Iris pigment epithelial cell (primary cell): ENCODE measurements around the gene COL27A1.

Experiments
- DNase-seq: peaks from one replicate; pipeline ENCODE4 v3.0.0-alpha.2; 2011; ENCODE audit warnings: low read depth

Gene COL27A1

DNA sequence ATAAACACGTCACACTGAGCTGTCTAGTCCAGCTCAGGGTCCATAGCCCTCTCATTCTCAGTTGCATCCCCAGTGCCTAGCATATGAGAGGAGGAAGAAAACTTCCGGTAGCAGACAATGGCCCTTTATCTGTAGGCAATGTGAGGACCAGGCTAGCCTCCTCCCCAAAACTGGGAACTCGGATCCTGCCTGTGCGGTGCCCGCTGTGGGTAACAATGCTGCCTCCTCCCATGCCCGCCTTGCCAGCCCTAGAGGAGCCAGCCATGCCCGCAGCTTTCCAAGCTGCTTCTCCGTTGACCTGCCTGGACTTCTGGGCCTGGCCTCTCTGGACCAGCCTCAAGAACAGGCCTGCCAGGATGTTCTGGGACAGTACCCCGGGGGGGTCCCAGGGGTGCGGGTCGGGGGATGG, 93.0 kb downstream of the COL27A1 start:
- DNase-seq = no peak

DNA sequence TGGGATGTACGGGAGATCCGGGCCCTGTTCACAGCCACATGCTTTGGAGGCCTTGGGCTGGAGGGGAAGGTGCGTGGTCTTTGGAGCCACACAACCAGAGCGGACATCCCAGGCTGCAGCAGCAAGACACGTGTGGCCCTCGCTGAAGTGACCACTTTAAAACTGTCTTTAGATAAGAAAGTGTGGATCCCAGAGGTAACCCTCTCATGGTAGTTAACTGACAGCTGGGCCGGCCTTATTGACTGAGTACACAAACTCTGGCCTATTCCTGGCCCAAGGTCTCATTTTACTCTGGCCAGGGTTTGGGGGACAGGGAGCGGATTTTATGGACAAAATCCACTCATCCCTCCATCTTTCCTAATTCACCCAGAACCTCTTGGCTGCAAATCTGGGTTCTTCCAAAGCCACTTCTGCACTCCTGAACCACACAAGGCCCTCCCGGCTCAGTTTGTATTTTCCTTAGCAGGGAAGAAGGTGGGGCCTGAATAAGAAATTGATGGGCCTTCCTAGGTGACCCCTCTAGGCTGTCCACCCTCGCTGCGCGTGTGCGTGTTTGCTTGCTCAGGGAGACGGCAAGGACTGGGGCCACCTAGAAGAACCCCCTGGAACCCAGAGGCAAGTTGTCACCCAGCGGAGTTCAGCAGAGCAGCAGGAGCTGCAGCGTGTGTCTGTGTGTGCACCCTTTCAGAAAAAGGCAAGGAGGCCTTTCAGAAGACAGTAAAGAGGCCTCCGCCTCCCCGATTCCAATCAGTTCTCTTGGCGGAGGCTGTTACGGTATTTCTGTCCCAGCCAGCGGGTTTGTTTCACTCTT, 94.3 kb downstream of the COL27A1 start:
- DNase-seq = no peak

DNA sequence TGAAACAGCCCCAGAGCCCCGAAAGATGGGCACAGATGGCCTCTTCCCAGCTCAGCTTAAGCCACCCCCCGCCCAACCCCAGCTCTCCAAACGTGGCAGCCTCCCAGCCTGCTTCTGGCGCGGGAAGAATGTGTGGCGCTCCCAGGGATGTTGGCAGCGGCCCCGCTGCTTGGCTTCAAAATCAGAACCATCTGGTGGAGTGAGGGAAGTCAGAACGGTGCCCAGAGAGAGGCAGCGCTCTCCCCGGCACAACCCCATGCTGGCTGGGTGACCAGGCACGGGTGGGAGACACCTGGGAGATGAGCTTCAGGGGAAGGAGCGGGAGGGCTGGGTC, 94.9 kb downstream of the COL27A1 start:
- DNase-seq = peak; percentile 63

DNA sequence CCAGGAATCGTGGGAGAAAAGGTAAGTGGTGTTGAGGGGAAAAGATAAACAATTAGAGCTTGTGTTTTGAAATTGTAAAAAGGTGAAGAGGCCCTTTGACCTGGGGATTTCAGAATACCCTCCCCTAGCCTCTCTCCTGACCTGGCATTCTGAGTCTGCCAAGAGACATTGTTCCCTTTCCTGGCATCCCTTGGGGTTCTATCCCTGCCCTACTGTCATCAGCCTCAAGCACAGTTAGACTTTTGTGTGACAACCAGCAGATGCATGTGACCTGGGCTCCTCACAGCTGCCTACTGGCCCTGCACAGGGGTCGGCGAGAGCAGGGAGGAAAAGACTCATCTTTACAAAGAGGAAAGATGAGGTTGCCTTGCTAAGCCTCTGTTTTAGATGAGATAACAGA, 95.3 kb downstream of the COL27A1 start:
- no peak for DNase-seq

DNA sequence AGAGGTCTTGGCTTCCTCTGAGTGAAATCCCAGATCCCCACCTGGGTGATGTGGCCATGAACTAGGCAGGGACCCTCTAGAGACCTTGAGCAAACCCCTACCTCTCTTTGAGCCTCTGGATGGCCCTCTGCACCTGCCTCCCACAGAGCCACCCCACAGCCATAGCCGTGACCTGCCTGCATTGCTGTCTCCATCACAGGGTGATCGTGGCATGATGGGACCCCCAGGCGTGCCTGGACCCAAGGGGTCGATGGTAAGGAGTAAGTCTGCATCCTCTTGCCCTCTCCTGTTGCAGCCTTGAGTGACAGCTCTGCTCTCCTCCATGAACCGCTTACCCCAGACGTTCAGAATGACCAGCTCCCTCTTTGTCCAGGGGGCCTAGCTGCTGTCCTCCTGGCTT, 97.1 kb downstream of the COL27A1 start:
- no peak for DNase-seq

DNA sequence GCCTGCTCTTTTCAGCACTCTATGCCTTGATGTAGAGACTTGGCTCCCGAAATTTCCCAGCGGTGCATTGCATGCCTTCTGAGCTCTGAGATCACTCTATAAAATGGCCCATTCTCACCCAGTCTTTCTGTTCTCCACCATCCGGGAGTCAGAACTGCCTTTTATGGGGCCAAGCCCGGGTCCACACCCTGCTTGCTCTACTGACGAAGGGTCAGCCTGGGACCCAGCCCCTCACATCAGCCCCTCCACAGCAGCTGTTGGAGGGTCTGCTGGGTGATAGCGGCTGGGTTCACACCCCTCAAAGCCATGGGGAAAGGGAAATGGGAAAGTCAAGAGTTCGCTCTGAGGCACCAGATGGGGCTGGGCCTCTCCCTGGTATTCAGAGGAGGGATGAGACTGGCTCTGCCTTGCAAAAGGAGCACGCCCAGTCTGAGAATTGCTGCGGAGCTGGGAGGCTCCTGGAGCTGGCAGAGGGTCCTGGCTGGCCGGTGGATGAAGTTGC, 101.5 kb downstream of the COL27A1 start:
- no peak for DNase-seq

DNA sequence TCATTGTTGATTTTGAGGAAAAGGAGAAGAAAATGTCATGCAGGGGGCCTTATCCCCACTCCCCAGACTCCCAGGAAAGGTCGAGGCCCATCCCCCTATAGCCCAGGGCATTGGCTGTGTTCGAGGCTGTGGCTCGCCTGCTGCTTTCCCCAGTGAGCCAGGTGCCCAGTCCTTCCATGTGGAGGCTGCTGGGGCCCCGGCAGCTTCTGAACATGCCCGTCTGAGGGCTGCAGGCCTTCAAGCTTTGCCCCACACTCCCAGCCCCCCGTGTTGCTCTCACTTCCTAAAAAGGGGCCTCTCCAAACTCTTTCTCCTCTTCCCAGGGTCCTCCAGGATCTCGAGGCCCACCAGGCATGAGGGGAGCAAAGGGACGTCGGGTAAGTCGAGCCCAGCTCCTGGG, 102.9 kb downstream of the COL27A1 start:
- DNase-seq = no peak

DNA sequence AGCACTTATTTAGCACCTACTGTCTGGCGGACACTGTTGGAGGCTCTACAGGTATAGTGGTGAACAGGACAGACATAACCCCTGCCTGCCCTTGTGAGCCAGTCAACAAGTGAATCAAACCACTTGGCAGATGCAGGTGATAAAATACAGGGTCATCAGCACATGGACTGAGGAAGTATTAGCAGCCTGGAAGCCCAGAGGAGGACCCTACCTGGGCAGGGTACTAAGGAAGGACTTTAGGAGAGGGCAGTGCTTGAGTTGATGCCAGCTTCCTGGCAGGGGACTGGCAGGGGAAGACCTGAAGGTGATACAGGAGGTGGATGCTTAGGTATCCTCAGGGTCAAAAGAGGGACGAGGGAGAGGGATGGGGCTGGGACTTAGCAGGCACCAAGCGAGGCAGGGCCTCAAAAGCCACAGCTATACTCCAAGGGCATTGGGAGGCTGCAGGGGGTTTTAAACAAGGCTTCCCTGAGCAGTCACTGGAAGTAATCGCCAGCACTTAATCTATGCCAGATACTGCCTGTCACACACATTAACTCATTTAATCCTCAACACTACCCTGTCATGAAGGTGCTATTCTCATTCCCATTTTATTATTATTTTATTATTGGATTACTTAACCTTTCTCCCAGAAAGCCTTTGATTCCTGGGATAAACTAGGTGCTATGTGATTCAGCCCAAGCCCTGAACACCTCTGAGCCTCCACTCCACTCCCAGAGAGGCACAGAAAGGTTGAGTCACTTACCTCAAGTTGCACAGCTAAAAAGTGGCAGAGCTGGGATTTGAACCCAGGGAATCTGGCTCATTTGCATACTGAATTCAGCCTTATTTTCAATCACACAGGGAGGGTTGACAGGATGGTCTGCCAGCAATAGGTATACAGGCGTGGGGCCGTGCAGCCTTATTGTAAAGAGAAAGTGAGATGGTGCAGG, 103.8 kb downstream of the COL27A1 start:
- no peak for DNase-seq

DNA sequence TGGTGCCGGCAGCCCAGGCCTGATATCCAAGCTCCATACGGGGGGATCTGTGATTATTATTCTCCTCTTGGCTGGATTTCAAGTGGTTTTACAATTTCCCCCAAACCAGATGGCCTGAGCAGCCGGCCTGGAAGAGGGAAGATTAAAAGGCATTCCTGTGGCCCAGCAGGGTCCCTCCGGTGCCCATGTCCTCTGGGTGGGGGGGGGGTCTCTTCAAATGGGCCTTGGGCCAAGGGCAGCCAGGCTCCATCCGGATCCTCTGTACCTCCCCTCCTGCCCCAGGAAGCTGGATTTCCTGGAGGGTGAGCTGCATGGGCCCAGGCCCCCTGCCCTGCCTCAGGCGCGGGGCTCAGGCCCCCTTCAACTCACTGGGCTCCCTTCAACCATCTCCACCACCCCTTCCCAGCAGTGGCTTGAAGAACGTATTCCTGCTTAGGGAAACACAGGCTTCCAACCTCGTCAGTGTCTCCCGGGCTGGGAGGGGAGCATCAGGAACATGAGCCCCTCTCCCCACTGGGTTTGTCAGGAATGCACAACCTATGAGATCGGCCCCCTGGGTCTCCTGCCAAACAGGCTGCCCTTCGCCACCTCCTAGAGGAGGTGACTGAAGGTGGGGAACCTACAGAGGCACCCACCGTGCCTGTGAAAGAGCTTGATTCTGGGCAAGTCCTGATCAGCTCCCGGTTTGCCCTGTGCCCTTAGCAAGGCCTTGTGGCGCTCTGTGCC, 104.6 kb downstream of the COL27A1 start:
- no peak for DNase-seq

DNA sequence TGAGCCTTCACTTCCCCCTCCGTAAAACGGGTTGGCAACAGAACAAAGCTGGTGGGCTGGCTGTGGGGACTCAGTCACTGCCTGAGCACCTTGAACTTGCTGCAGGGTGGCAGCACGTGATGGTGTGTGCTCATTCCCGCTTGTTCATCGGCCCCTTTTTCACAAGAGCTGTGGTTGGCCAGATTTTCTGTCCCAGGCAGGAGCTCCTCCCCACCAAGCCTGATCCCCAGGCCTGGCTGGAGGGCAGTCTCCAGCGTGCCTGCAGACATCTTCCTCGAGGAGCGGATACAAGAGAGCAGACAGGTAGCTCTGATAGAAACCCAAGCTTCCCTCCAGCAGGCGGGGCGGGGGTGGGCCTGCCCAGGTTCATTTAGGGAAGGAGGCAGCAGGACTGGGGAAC, 105.7 kb downstream of the COL27A1 start:
- DNase-seq = no peak

DNA sequence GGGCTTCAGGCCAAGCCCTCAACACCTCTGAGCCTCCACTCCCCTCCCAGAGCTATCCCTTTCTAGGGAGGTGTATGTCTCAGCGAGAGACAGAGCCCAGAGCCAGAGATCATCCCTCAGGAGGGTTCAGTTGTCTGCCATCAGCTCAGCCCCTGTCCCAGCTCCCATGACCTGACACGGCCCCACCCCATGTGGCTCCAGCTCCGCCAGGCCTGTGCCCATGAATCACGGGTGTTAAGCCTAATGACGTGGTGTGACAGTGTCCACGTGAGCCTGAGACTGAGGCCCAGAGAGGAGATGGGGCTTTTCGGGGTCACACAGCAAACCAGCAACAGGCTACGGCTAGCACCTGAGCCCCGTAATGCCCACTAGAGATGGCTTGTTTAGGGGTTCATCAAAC, 106.7 kb downstream of the COL27A1 start:
- DNase-seq = no peak

DNA sequence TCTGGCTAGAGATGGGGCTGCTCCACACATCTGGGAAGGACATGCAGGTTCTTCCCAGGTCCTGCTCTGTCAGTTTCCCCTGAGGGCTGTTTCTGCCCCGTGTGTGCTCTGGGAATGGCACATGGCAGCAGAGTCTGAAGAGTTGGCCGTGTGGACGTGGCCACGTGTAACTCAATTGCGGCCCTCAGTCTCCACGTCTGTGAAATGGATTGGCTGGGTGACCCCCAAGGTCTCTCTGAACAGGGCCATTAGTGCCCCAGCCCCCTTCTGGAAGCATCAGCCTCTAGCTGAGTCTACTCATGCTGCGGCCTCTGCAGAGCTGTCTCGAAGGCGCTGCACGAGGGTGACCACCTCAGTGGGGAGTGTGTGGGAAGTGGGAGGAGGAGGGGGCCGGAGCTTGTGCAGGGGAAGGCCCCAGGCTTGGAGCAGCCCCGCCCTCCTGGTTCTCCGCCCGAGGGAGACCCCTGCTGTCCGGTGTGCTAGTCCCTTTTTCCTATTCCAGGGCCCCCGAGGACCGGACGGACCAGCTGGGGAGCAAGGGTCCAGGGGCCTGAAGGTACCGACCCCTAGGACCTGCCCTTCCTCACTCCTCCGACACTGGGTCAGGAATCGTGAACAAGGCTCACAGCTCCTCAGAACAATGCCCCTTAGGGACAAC, 108.6 kb downstream of the COL27A1 start:
- no peak for DNase-seq

DNA sequence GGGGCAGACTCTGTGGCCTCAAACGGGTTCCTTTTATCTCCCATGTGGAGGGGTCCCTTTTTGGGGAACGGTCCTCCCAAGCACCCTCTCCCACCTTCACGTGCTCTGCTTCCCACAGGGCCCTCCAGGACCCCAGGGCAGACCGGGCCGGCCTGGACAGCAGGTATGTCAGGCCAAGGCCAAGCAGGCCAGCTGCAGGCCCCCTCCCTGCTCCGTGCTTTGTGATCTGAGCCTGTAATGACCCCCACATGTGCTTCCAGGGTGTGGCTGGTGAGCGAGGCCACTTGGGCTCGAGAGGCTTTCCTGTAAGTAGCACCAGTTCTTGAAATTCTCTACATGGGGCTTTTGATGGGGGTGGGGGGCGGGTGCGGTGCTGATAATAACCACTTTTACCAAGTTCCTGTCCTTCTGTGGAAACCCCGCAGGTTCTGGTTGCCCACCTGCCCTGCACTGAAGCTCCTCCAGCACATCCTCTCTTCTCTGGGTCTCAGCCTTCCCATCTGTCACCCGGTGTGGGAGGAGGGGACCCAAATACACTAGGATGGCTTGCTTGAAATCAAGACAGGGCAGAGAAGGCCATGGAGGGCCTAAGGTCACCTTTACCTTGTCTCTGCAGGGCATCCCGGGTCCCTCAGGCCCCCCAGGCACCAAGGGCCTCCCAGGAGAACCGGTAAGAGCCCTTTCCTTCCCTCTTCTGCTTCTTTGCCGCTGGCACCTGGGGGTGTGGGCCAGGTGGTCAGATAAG, 109.6 kb downstream of the COL27A1 start:
- DNase-seq = no peak

DNA sequence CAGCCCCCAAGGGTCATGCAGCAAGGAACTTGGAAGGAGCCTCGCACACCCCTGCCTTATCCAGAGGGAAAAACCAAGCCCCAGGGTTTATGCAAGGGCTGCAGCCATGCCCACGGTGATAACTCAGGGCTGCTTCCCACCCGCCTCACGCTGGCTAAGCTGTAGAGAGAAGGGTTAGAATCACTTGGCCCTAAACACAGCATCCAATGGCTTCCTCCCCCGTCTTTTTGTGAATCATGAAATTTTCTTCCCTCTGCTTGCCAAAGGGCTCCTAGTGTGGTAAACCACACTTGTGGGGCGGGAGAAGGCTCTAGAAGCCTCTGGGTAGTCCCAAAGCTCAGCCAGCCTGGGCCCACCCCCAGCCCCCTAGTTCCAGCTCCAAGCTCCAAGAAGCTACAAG, 111.6 kb downstream of the COL27A1 start:
- DNase-seq = peak; percentile 30

DNA sequence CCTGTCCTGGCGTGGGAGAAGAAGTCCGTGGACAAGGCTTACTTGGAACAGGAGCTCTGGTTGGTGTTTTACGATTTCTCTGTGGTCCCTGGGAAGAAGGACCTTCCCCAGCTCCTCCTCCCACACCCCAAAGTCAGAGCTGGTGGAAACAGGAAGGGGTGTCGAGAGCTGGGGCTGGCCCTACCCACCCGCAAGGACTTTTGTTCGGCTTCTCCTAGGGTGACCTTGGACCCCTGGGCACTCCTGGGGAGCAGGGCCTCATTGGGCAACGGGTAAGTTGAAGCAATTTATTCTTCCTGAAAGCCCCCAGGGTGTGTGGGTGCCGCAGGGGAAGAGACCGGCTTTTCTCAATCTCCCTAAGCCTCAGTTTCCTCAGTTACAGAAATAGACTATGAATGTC, 113.7 kb downstream of the COL27A1 start:
- no peak for DNase-seq

DNA sequence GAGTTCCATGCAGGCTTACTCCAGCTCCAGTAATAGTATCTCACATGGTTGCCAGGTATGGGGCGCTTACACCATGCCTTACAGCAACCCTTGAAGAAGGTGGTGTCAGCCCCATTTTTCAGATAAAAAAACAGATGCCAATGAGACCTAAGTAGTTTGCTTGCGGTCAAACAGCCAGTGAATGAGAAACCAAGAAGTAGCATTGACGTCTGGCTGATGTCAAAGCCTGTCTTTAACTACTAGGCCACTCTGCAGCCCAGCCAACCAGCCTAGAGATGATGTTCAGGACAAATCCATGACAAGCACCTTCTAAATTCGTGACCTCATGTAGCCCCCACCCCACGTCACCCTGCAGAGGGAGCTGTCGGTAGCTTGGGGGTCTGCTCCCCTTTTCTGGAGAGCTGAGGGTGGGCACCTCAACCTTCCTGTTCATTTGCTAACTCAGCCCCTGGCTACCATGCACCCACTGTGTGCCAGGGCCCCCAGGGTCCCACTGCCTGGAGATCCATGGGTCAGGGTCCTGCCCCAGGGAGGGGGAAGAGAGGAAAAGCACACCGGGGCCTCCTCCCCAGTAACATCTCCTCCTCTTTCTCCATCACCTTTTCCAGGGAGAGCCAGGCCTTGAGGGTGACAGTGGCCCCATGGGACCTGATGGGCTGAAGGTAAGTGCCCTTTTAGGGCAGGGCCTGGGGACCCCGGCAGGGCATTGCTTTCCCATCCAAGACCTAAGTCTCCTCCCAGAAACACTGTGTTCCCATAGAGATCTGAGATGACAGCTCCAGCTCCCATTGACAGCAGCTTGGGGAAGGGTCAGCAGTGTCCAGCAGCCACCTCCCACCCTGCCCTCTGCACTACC, 115.0 kb downstream of the COL27A1 start:
- DNase-seq = no peak

DNA sequence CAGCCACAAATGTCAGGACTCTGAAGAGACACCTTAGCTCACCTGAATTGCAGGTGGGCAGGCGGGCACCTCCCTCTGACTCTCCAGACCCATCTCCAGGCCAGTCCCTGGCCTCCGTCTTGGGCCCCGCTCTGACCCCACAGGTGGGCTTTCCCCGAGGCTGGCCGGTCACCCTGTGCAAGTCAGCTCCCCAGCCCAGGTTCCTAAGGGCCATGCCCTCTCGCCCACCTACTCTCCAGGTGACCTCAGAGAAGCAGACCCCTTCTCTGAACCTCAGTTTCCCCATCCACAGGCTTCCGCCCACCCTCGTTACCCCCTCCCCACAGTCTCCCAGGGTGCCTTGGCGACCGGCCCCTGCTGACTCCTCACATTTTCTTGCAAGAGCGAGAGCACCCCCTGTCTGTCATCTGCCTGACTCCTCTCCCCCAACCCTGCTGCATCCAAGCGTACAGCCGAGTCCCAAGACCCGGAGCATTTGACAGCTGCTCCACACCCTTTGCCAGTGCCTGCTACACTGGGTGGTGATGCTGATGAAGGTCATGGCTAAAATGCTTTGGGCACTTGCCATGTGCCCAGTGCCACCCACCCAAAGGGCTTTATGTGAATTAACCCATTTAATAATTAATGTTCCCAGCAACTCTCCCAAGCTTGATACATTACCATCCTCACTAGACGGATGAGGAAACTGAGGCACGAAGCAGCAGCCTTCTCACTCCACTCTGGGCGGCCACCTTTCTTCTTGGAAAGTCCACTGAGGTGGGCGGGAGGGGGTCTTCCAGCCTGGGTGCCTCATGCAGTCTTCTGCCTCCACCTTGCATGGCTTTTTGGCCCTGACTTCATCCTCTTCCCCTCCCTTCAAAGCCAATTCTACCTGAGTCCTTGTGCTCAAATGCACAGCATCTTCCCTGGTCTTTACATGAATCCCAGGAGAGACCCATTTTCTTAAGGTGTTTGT, 116.5 kb downstream of the COL27A1 start:
- DNase-seq = peak; percentile 40

DNA sequence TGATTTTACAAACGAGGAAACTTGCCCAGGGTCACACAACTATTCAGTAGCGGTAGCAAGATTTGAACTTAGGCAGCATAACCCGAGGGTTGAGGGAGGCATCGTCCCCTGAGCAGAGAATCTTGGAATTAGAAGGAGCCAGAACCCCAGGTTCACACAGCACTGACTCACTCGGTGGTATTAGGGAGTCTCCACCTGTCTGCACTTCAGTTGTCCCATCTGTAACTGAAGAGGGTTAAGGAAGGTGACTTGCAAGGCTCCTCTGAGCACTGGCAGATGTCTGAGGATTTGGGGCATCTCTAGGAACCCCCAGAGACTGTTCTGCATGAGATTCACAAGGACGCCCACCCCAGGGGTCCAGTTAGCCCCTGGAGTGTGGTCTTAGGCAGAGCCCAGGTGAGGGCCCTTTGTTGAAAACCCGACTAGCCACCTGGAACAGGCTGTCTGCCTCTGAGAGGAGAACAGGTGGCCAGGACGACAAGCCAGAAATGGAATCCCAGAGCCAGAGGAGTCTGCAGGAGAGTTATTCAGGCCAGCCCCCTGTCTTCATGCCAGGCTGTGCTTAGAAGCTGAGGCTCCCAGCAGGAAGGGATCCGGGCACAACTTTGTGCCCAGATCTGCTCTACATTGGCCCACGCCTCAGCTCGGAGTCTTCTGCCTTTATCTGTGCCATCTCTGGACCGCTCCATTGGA, 117.5 kb downstream of the COL27A1 start:
- no peak for DNase-seq
